ENCODE results near the gene TNFRSF18.

The TNFRSF18 gene

DNA sequence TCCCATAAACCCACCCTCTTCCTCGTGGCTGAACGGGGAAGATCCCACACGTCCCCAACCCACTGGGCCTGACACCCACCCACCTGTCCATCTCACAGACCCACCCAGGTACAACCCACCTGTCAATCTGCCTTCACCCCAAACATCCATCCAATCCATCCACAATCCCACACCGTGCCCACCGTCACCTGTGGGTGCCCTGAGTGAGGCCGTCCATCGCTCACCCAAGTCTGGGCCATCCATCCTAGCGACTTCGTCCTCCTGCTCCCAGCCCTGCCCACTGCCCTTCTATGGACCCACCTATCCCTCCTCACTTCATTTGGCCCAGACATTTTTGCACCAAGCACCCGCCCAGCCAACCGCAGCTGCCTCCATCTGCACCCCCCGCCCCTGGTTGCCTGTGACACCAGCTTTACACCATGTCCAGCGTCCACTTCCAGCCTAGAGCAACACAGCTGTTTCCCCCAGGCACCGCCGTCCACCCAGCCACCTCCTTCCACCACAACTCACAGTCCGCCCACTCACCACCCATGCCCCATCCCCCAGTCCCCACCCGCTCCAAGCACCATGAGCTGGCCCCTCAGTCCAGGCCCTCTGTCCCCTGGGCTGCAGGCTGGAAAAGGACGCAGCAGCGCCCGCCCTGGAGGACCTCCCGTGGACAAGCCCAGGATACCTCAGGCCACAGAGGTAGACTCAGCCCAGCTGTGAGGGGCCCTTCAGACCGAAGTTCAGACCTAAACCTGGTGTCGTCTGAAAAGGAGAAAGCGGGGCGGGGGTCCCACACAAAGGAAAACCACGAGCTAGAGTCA, 25.1 kb downstream of the TNFRSF18 start:
- in situ Hi-C loops (cut with MboI; ENCODE audit: low pct_unique_long_range_greater_than_20kb, low sequenced_read_pairs, unreplicated experiment): no loop called here
- TF ChIP-seq, protein P1, sequence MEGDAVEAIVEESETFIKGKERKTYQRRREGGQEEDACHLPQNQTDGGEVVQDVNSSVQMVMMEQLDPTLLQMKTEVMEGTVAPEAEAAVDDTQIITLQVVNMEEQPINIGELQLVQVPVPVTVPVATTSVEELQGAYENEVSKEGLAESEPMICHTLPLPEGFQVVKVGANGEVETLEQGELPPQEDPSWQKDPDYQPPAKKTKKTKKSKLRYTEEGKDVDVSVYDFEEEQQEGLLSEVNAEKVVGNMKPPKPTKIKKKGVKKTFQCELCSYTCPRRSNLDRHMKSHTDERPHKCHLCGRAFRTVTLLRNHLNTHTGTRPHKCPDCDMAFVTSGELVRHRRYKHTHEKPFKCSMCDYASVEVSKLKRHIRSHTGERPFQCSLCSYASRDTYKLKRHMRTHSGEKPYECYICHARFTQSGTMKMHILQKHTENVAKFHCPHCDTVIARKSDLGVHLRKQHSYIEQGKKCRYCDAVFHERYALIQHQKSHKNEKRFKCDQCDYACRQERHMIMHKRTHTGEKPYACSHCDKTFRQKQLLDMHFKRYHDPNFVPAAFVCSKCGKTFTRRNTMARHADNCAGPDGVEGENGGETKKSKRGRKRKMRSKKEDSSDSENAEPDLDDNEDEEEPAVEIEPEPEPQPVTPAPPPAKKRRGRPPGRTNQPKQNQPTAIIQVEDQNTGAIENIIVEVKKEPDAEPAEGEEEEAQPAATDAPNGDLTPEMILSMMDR (IDR thresholded peaks at IDR 0.05; ENCODE audit: extremely low read depth, insufficient read depth, missing control alignments): no peak
- no peak for DNase-seq (ENCODE audit: low spot score)

DNA sequence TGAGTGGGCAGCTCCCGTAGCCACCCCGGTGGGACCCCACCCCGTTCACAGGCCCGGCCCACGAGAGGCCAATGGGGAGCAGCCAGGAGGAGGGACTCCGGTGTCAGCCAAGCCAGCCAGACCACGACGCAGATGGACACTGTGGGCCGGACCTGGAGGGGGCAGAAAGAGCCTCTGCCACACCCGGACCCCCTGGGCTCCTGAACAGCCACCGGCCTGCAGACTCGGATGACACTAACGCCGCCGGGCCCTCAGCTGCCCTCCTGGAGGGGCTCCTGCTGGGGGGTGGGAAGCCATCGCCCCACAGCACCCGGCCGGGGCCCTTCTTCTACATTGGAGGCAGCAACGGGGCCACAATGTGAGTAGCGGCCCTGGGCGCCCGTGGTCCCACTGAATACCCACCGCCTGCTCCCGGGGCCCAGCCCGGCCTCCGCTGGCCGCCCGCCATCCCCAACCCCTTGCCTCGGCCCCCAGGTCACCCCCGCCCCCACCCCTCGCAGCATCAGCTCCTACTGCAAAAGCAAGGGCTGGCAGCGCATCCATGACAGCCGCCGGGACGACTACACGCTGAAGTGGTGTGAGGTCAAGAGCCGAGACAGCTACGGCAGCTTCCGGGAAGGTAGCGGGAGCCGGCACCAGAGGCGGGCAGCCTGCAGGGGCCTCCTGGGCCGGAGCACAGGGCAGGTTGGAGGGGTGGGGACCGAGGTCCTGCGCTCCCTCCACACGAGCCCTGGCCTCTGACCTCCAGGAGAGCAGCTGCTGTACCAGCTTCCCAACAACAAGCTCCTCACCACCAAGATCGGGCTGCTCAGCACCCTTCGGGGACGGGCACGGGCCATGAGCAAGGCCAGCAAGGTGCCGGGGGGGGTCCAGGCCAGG, 26.2 kb downstream of the TNFRSF18 start:
- TF ChIP-seq, protein P1 (IDR thresholded peaks at IDR 0.05; ENCODE audit: extremely low read depth, insufficient read depth, missing control alignments): no peak
- in situ Hi-C loops (cut with MboI; ENCODE audit: low pct_unique_long_range_greater_than_20kb, low sequenced_read_pairs, unreplicated experiment): no loop called here

GRCh38 chr1:1179346-1179982, 26.9 kb downstream of the TNFRSF18 start:
- no peak for DNase-seq (ENCODE audit: low spot score)
- TF ChIP-seq, protein P1 (IDR thresholded peaks at IDR 0.05; ENCODE audit: extremely low read depth, insufficient read depth, missing control alignments): no peak
- in situ Hi-C loops (cut with MboI; ENCODE audit: low pct_unique_long_range_greater_than_20kb, low sequenced_read_pairs, unreplicated experiment): no loop called here

More for the DNA sequence above, 26.2 kb downstream of the TNFRSF18 start:
- no peak for DNase-seq (ENCODE audit: low spot score)

DNA sequence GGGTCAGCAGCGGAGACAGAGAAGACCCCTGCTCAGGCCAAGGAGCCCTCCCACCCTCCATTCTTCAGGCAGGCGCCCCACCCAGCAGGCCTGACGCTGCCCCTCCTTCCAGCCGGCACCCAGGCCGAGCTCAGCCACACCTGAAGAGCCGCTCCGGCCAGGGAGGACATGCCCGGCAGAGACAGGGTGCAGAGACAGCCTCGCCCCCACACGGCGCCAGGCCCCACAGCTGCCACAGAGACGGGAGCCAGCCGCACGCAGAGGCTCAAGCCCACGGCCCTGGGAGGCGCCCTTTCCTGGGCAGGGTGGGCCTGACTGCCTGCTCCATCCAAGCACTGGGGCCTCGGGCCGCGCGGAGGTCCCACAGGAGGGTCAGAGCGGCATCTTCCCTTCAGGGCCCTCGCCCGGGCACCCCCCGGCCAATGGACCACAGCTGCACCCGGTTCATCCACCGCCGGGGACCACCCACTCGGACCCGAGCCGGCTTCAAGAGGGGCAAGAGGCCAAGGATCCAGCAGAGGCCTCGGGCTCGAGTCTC, 27.5 kb downstream of the TNFRSF18 start:
- TF ChIP-seq, protein P1 (IDR thresholded peaks at IDR 0.05; ENCODE audit: extremely low read depth, insufficient read depth, missing control alignments): no peak
- no peak for DNase-seq (ENCODE audit: low spot score)
- in situ Hi-C loops (cut with MboI; ENCODE audit: low pct_unique_long_range_greater_than_20kb, low sequenced_read_pairs, unreplicated experiment): no loop called here

GRCh38 chr1:1177452-1178206, 28.8 kb downstream of the TNFRSF18 start:
- TF ChIP-seq, protein P1 (IDR thresholded peaks at IDR 0.05; ENCODE audit: extremely low read depth, insufficient read depth, missing control alignments): no peak
- in situ Hi-C loops (cut with MboI; ENCODE audit: low pct_unique_long_range_greater_than_20kb, low sequenced_read_pairs, unreplicated experiment): no loop called here
- no peak for DNase-seq (ENCODE audit: low spot score)

All from GM13977 (cell line).